ENCODE results near the gene CLDN17. TPM values are rescaled to one million over a fixed set of nuclear protein-coding genes. Genes with fewer than 3 reads are reported as not detected.

CLDN17 gene
- total RNA-seq, 6 experiments from 2014 or later, result not detected

DNA sequence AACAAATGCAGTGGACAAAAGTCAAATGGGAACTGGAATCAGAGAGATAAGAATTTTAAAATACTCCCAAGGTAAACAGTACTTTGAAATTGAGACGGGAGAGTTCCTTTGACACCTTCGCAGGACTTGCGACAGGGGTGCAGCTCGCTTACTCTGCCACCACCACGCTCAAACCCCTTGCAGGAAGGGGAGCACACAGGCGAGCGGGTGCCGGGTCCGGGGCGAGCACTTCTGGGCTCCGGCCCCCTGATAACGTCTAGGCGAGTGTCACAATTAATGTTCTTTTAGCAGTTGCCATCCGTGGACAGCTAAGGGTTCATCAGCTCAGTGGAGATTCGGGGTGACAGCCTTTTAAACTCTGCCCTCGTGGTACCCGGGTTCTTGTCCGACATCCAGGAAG, 37.4 kb downstream of the CLDN17 start:
- intact Hi-C loops (cut with DNase I), result no loop called here
- H3K27me3 ChIP-seq, result no peaks in the 10 kb centered on the region
- ATAC-seq, result no peak
- no peaks in the 10 kb centered on the region for H3K36me3 ChIP-seq
- no peak for DNase-seq
- no peak overlapping the region for H3K4me3 ChIP-seq
- no peak overlapping the region for H3K27ac ChIP-seq
- TF ChIP-seq, protein P1, sequence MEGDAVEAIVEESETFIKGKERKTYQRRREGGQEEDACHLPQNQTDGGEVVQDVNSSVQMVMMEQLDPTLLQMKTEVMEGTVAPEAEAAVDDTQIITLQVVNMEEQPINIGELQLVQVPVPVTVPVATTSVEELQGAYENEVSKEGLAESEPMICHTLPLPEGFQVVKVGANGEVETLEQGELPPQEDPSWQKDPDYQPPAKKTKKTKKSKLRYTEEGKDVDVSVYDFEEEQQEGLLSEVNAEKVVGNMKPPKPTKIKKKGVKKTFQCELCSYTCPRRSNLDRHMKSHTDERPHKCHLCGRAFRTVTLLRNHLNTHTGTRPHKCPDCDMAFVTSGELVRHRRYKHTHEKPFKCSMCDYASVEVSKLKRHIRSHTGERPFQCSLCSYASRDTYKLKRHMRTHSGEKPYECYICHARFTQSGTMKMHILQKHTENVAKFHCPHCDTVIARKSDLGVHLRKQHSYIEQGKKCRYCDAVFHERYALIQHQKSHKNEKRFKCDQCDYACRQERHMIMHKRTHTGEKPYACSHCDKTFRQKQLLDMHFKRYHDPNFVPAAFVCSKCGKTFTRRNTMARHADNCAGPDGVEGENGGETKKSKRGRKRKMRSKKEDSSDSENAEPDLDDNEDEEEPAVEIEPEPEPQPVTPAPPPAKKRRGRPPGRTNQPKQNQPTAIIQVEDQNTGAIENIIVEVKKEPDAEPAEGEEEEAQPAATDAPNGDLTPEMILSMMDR (IDR thresholded peaks at IDR 0.05), result no peak
- no peak for TF ChIP-seq POLR2A (IDR thresholded peaks at IDR 0.05)
- no peaks in the 10 kb centered on the region for H3K4me1 ChIP-seq
- WGBS (ENCODE audit: insufficient coverage, low coverage, low lambda C conversion rate, missing lambda C conversion rate), result 59% methylated on average over 8 of the region's 18 CpGs
- no peaks in the 10 kb centered on the region for H3K9me3 ChIP-seq

DNA sequence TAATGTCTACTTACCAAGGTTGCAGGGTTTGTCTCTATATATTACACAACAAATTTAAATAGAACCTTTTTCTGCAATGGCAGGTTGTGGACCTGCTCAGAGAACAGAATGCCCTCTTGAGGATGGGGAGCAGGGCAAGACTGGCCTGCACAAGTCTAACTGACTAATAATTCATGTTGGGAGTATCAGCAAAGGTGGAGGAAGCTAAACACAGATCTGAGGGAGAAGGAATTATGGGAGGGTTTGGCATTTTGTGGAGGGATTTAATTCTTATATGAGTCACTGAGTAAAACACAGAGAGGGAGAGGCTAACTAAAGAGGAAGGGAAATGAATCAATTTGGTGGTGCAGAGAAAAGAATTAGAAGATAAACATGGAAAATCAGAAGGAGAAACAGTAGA, 40.0 kb downstream of the CLDN17 start:
- intact Hi-C loops (cut with DNase I), result no loop called here
- ATAC-seq, result no peak
- no peak for TF ChIP-seq POLR2A (IDR thresholded peaks at IDR 0.05)
- TF ChIP-seq, protein P1 (IDR thresholded peaks at IDR 0.05), result no peak
- Histone ChIP-seq H3K36me3 (no peaks in the 10 kb centered on the region), H3K4me3 (no peak overlapping the region), H3K4me1 (no peaks in the 10 kb centered on the region), H3K27me3 (no peaks in the 10 kb centered on the region), H3K9me3 (no peaks in the 10 kb centered on the region), H3K27ac (no peak overlapping the region)
- DNase-seq, result no peak

DNA sequence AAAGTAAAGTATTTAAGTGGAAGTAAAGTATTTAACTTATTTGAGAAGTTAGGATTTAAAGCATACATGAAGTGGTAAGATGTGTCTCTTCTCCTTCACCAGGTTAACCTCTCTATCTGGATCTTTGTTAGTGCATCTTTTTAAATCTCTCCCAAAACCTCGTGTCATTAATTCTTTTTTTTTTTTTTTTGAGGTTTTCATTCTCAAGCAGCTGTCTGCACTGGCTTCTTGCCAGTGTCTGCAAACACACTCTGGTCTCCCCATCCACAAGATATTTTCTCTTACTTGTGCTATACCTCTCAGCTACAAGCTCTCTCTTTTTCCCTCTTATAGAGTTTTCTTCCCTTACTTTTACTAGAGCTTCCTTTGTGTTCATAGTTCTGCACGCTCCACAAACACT, 49.0 kb downstream of the CLDN17 start:
- Histone ChIP-seq H3K9me3 (no peaks in the 10 kb centered on the region), H3K36me3 (no peaks in the 10 kb centered on the region), H3K27ac (no peak overlapping the region), H3K27me3 (no peaks in the 10 kb centered on the region), H3K4me1 (no peaks in the 10 kb centered on the region), H3K4me3 (no peak overlapping the region)
- intact Hi-C loops (cut with DNase I), result no loop called here
- no peak for DNase-seq
- TF ChIP-seq, protein P1 (IDR thresholded peaks at IDR 0.05), result no peak
- ATAC-seq, result no peak
- WGBS (ENCODE audit: insufficient coverage, low coverage, low lambda C conversion rate, missing lambda C conversion rate), result 46% methylated on average over 2 of the region's 2 CpGs

DNA sequence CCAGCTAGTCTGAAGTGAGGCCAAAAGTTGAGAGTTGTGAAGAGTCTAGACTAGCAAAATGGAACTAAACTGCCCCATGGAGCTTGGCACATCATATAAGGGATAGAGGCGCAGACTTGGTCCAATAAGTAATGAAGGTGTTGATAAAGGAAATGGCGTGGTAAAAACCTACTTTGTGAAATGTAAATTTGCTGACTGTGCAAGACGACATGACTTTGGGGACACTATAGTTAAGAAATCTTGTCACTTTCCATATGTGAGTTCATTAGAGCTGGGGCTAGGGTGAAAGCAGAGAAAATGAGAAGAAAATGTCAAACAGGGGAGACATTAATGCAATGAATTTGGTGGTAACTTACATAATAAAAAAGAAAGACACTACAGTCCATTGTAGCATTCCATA, 50.1 kb downstream of the CLDN17 start:
- Histone ChIP-seq H3K4me1 (no peaks in the 10 kb centered on the region), H3K4me3 (no peak overlapping the region), H3K36me3 (no peaks in the 10 kb centered on the region), H3K27ac (no peak overlapping the region), H3K9me3 (no peaks in the 10 kb centered on the region), H3K27me3 (no peaks in the 10 kb centered on the region)
- intact Hi-C loops (cut with DNase I), result no loop called here
- TF ChIP-seq, protein P1 (IDR thresholded peaks at IDR 0.05), result no peak
- TF ChIP-seq POLR2A (IDR thresholded peaks at IDR 0.05), result no peak
- ATAC-seq (no peak), DNase-seq (no peak)
- WGBS (ENCODE audit: insufficient coverage, low coverage, low lambda C conversion rate, missing lambda C conversion rate), result 45% methylated on average over 3 of the region's 3 CpGs

Other genes starting within 250 kb of the CLDN17 start
- not detected for gene GRIK1, start 226.8 kb downstream of the CLDN17 start, total RNA-seq
- gene CLDN8, start 49.3 kb upstream of the CLDN17 start, total RNA-seq, result not detected
- not detected for gene KRTAP24-1, start 116.1 kb upstream of the CLDN17 start, total RNA-seq
- gene KRTAP25-1, start 122.7 kb upstream of the CLDN17 start, total RNA-seq, result not detected
- gene KRTAP26-1, start 153.5 kb upstream of the CLDN17 start, total RNA-seq, result not detected
- not detected for gene KRTAP27-1, start 170.9 kb upstream of the CLDN17 start, total RNA-seq
- gene KRTAP23-1, start 181.8 kb upstream of the CLDN17 start, total RNA-seq, result not detected
- gene KRTAP13-2, start 205.5 kb upstream of the CLDN17 start, total RNA-seq, result not detected
- not detected for gene KRTAP13-1, start 229.2 kb upstream of the CLDN17 start, total RNA-seq